Central memory CD8-positive, alpha-beta T cell (primary cell): ENCODE data around the gene PRR30.

ENCODE experiments used
- ATAC-seq: fragments of 150-1000 bp; cut with Tn5 transposase; replicated peaks from 2 replicates; pipeline ENCODE4 v1.10.0; 2022; ENCODE audit warnings: mild to moderate bottlenecking, moderate FRiP score, moderate number of reproducible peaks; ENCODE audit not compliant: poor library complexity, severe bottlenecking; ENCODE audit errors: extremely low read depth
- DNase-seq, 2 donors: peaks; one replicate each; pipeline ENCODE4 v3.0.0; 2021; ENCODE audit warnings: low spot score in 2 of 2
- H3K27ac Mint-ChIP-seq: one replicate; pipeline ENCODE4 v1.8.0; 2022; ENCODE audit warnings: low read depth, mild to moderate bottlenecking, moderate library complexity, mixed read lengths
- H3K27me3 Mint-ChIP-seq: one replicate; pipeline ENCODE4 v1.8.0; 2022; ENCODE audit warnings: mixed read lengths
- H3K36me3 Mint-ChIP-seq: one replicate; pipeline ENCODE4 v1.8.0; 2022; ENCODE audit warnings: mild to moderate bottlenecking, moderate library complexity, mixed read lengths; ENCODE audit not compliant: insufficient read depth
- H3K4me1 Mint-ChIP-seq: one replicate; pipeline ENCODE4 v1.8.0; 2022; ENCODE audit warnings: mixed read lengths
- H3K4me3 Mint-ChIP-seq: one replicate; pipeline ENCODE4 v1.8.0; 2022; ENCODE audit warnings: mild to moderate bottlenecking, moderate library complexity, mixed read lengths
- H3K9me3 Mint-ChIP-seq: one replicate; pipeline ENCODE4 v1.8.0; 2022; ENCODE audit warnings: mixed read lengths

The PRR30 gene

GRCh38 chr2:27149570-27150405 lies 10.6 kb upstream of the PRR30 start:
- no peaks in the 10 kb centered on the region for H3K36me3 Mint-ChIP-seq
- H3K27ac Mint-ChIP-seq, result no peak overlapping the region
- no peak overlapping the region for H3K4me3 Mint-ChIP-seq
- H3K9me3 Mint-ChIP-seq, result no peaks in the 10 kb centered on the region
- peaks cover 57% of the 10 kb centered on the region for H3K27me3 Mint-ChIP-seq
- H3K4me1 Mint-ChIP-seq, result no peaks in the 10 kb centered on the region
- DNase-seq (no peak), ATAC-seq (no peak)

GRCh38 chr2:27148801-27149439 lies 9.7 kb upstream of the PRR30 start, which contains the start of gene TCF23:
TCF23 (plus strand) TSS chr2:27149004; CDS start chr2:27149134, 130 bp downstream.
- no peaks in the 10 kb centered on the region for H3K9me3 Mint-ChIP-seq
- H3K27ac Mint-ChIP-seq, result no peak within 1 kb of the TSS
- peaks cover 55% of the 10 kb centered on the region for H3K27me3 Mint-ChIP-seq
- DNase-seq (no peak), ATAC-seq (no peak)
- H3K4me1 Mint-ChIP-seq, result no peaks in the 10 kb centered on the region
- H3K36me3 Mint-ChIP-seq, result no peaks in the 10 kb centered on the region
- no peak within 1 kb of the TSS for H3K4me3 Mint-ChIP-seq

- no peak overlapping the region for H3K27ac Mint-ChIP-seq
- no peak overlapping the region for H3K4me3 Mint-ChIP-seq
- DNase-seq (no peak), ATAC-seq (no peak)
- H3K4me1 Mint-ChIP-seq, result no peaks in the 10 kb centered on the region
- H3K36me3 Mint-ChIP-seq, result no peaks in the 10 kb centered on the region
- H3K9me3 Mint-ChIP-seq, result no peaks in the 10 kb centered on the region
- H3K27me3 Mint-ChIP-seq, result peaks cover 64% of the 10 kb centered on the region
These were observed 8.7 kb upstream of the PRR30 start for GRCh38 chr2:27147935-27148334.

- DNase-seq (no peak), ATAC-seq (no peak)
- no peak overlapping the region for H3K4me3 Mint-ChIP-seq
- no peak overlapping the region for H3K27ac Mint-ChIP-seq
- peaks cover 66% of the 10 kb centered on the region for H3K27me3 Mint-ChIP-seq
- no peaks in the 10 kb centered on the region for H3K9me3 Mint-ChIP-seq
- H3K4me1 Mint-ChIP-seq, result no peaks in the 10 kb centered on the region
- H3K36me3 Mint-ChIP-seq, result no peaks in the 10 kb centered on the region
These were observed 6.5 kb upstream of the PRR30 start for GRCh38 chr2:27145682-27146081.

GRCh38 chr2:27143285-27143684 lies 4.1 kb upstream of the PRR30 start:
- no peak for ATAC-seq

GRCh38 chr2:27138111-27138510 lies 1.1 kb downstream of the PRR30 start:
- Mint-ChIP-seq H3K36me3 (peaks cover 22% of the 10 kb centered on the region), H3K27ac (no peak overlapping the region), H3K9me3 (no peaks in the 10 kb centered on the region), H3K4me1 (peaks cover 20% of the 10 kb centered on the region), H3K4me3 (no peak overlapping the region), H3K27me3 (peaks cover 6% of the 10 kb centered on the region)
- ATAC-seq (no peak), DNase-seq (no peak)

More at GRCh38 chr2:27143285-27143684, 4.1 kb upstream of the PRR30 start:
- H3K4me3 Mint-ChIP-seq, result no peak overlapping the region
- no peak overlapping the region for H3K27ac Mint-ChIP-seq
- H3K4me1 Mint-ChIP-seq, result no peaks in the 10 kb centered on the region
- no peaks in the 10 kb centered on the region for H3K36me3 Mint-ChIP-seq
- no peaks in the 10 kb centered on the region for H3K9me3 Mint-ChIP-seq
- no peak for DNase-seq
- H3K27me3 Mint-ChIP-seq, result peaks cover 55% of the 10 kb centered on the region

- no peak overlapping the region for H3K27ac Mint-ChIP-seq
- peaks cover 22% of the 10 kb centered on the region for H3K36me3 Mint-ChIP-seq
- no peaks in the 10 kb centered on the region for H3K27me3 Mint-ChIP-seq
- no peaks in the 10 kb centered on the region for H3K9me3 Mint-ChIP-seq
- DNase-seq, result no peak
- H3K4me1 Mint-ChIP-seq, result peaks cover 27% of the 10 kb centered on the region
- H3K4me3 Mint-ChIP-seq, result no peak overlapping the region
- no peak for ATAC-seq
These were observed 1.8 kb downstream of the PRR30 start for GRCh38 chr2:27137322-27137935.

GRCh38 chr2:27136751-27137150 lies 2.5 kb downstream of the PRR30 start:
- H3K36me3 Mint-ChIP-seq, result peaks cover 24% of the 10 kb centered on the region
- ATAC-seq (no peak), DNase-seq (no peak)
- no peak overlapping the region for H3K27ac Mint-ChIP-seq
- H3K4me1 Mint-ChIP-seq, result peaks cover 28% of the 10 kb centered on the region
- H3K4me3 Mint-ChIP-seq, result no peak overlapping the region
- no peaks in the 10 kb centered on the region for H3K9me3 Mint-ChIP-seq
- no peaks in the 10 kb centered on the region for H3K27me3 Mint-ChIP-seq

- H3K36me3 Mint-ChIP-seq, result peaks cover 28% of the 10 kb centered on the region
These were observed 3.7 kb downstream of the PRR30 start for GRCh38 chr2:27135478-27135955.

GRCh38 chr2:27134781-27135477 lies 4.3 kb downstream of the PRR30 start:
- Mint-ChIP-seq H3K4me1 (peaks cover 34% of the 10 kb centered on the region), H3K9me3 (no peaks in the 10 kb centered on the region), H3K36me3 (peaks cover 30% of the 10 kb centered on the region), H3K27ac (peak overlapping the region; percentile 99), H3K4me3 (peak overlapping the region; percentile 92), H3K27me3 (no peaks in the 10 kb centered on the region)
- ATAC-seq (no peak), DNase-seq (no peak)

More at GRCh38 chr2:27135478-27135955, 3.7 kb downstream of the PRR30 start:
- H3K4me3 Mint-ChIP-seq, result peak overlapping the region; percentile 92
- no peaks in the 10 kb centered on the region for H3K9me3 Mint-ChIP-seq
- ATAC-seq (no peak), DNase-seq (no peak)
- no peak overlapping the region for H3K27ac Mint-ChIP-seq
- peaks cover 34% of the 10 kb centered on the region for H3K4me1 Mint-ChIP-seq
- H3K27me3 Mint-ChIP-seq, result no peaks in the 10 kb centered on the region

GRCh38 chr2:27133905-27134780 lies 5.1 kb downstream of the PRR30 start, which contains the start of gene PREB:
PREB (minus strand) TSS chr2:27134636; CDS start chr2:27134421, 215 bp downstream.
- H3K27ac Mint-ChIP-seq, result peak within 1 kb of the TSS; percentile 99
- ATAC-seq (peak; percentile 94), DNase-seq (peak; percentile 96 to 98)
- H3K4me3 Mint-ChIP-seq, result peak within 1 kb of the TSS; percentile 92
- H3K36me3 Mint-ChIP-seq, result peaks cover 31% of the 10 kb centered on the region
- H3K4me1 Mint-ChIP-seq, result peaks cover 34% of the 10 kb centered on the region
- no peaks in the 10 kb centered on the region for H3K9me3 Mint-ChIP-seq
- H3K27me3 Mint-ChIP-seq, result no peaks in the 10 kb centered on the region
